ENCODE results near the gene WHRN. TPM values are rescaled to one million over a fixed set of nuclear protein-coding genes. Genes with fewer than 3 reads are reported as not detected.

WHRN gene
- total and polyA plus RNA-seq, 9 of the 15 experiments (the other 6 are each of a cell fraction or from before 2014, with no cell fraction given), result 0.31 to 14.1 (median 3.0) TPM

GRCh38 chr9:114470581-114470980, 34.7 kb downstream of the WHRN start:
- 66% methylated on average over 3 of the region's 6 CpGs for WGBS (ENCODE audit: insufficient coverage, low coverage, missing lambda C conversion rate)
- DNase-seq (ENCODE audit: extremely low read depth in 1 of 4, low spot score in 3 of 4) (no peak), FAIRE-seq (no peak), ATAC-seq (no peak)
- Histone ChIP-seq H3K9me3 (replicated peaks; ENCODE audit: control insufficient read depth, insufficient read depth, low read depth, low read length) (no peaks in the 10 kb centered on the region), H3K79me2 (ENCODE audit: control insufficient read depth, insufficient read depth, low read length) (no peaks in the 10 kb centered on the region), H3K4me3 (no peak overlapping the region), H3K9me1 (ENCODE audit: control insufficient read depth, insufficient read depth, low read length) (no peaks in the 10 kb centered on the region), H4K20me1 (replicated peaks; ENCODE audit: control insufficient read depth, insufficient read depth, low read length) (no peaks in the 10 kb centered on the region), H3K27ac (ENCODE audit: extremely low read depth, low read depth, low read length) (no peak overlapping the region), H3K27me3 (ENCODE audit: control insufficient read depth in 2 of 2, insufficient read depth in 2 of 2, low read length in 2 of 2) (no peaks in the 10 kb centered on the region), H2AFZ (ENCODE audit: low read depth, low read length) (no peak overlapping the region), H3K4me1 (replicated peaks in 1 of 2; ENCODE audit: control insufficient read depth in 2 of 2, insufficient read depth in 2 of 2, low read length in 2 of 2) (peaks cover 0 to 5% of the 10 kb centered on the region in 2 experiments; a peak in 1 of 5 replicates), H3K9ac (ENCODE audit: insufficient read depth in 1 of 2, low read depth in 2 of 2, low read length in 2 of 2) (no peak overlapping the region), H3K36me3 (ENCODE audit: control insufficient read depth, insufficient read depth, low read length) (peaks cover 3% of the 10 kb centered on the region; the same call in 1 of the 3 replicates), H3K4me2 (ENCODE audit: insufficient read depth, low read length) (no peak overlapping the region)
- no peak for TF ChIP-seq HBP1 (CRISPR knock-in tag; IDR thresholded peaks at IDR 0.05)
- no peak for TF ChIP-seq ZBTB9 (CRISPR knock-in tag; IDR thresholded peaks at IDR 0.05)
- TF ChIP-seq SP1 (CRISPR knock-in tag; IDR thresholded peaks at IDR 0.05), result no peak
- no peak for TF ChIP-seq DACH1 (IDR thresholded peaks at IDR 0.05; ENCODE audit: partially characterized antibody)
- no peak for TF ChIP-seq CHCHD3 (CRISPR knock-in tag; IDR thresholded peaks at IDR 0.05)
- TF ChIP-seq NFIX (CRISPR knock-in tag; IDR thresholded peaks at IDR 0.05; ENCODE audit: low read depth), result no peak
- no peak for TF ChIP-seq MAFK (IDR thresholded peaks at IDR 0.05; ENCODE audit: low read length)
- no peak for TF ChIP-seq NR1H2 (CRISPR knock-in tag; IDR thresholded peaks at IDR 0.05)
- no peak for TF ChIP-seq ZNF444 (CRISPR knock-in tag; IDR thresholded peaks at IDR 0.05)
- TF ChIP-seq ZNF586 (CRISPR knock-in tag; conservative IDR thresholded peaks at IDR 0.05), result no peak
- TF ChIP-seq HNRNPUL1 (IDR thresholded peaks at IDR 0.05; ENCODE audit: low read length), result no peak
- no peak for TF ChIP-seq POLR2B (IDR thresholded peaks at IDR 0.05; ENCODE audit: low read depth, partially characterized antibody)
- TF ChIP-seq JUN (IDR thresholded peaks at IDR 0.05; ENCODE audit: borderline replicate concordance, low read depth, low read length), result no peak
- no peak for TF ChIP-seq JUN (CRISPR knock-in tag; IDR thresholded peaks at IDR 0.05; ENCODE audit: borderline replicate concordance)
- ChIA-PET POLR2A (no interaction called here), CTCF (ENCODE audit: low intra/inter-chr PET ratio) (no interaction called here)
- in situ Hi-C loops (cut with MboI), result no loop called here
- intact Hi-C loops (cut with micrococcal nuclease), result no loop called here
- BruUV-seq (replicated peaks), result no TSS peak

All from K562 (cell line).